Uterus (tissue), 2 donors: ENCODE measurements around the gene COL25A1.

ENCODE experiments used
- POLR2A ChIP-seq, 2 donors: fragments of 450-650 bp; IDR thresholded peaks; one replicate each; pipeline ENCODE4 v1.6.1; 2016; ENCODE audit warnings: antibody characterized with exemption in 2 of 2, mild to moderate bottlenecking in 1 of 2, moderate library complexity in 1 of 2
- TF ChIP-seq, protein P1 (sequence below), 4 experiments: fragments of 200-600 bp in 2 of 4; fragments of 450-650 bp in 2 of 4; sonication (generic) in 2 of 4; IDR thresholded peaks; one replicate each; pipeline ENCODE4 v1.5.1; 2016 to 2019; ENCODE audit warnings: antibody characterized with exemption in 4 of 4, mild to moderate bottlenecking in 2 of 4, moderate library complexity in 1 of 4

DNA sequence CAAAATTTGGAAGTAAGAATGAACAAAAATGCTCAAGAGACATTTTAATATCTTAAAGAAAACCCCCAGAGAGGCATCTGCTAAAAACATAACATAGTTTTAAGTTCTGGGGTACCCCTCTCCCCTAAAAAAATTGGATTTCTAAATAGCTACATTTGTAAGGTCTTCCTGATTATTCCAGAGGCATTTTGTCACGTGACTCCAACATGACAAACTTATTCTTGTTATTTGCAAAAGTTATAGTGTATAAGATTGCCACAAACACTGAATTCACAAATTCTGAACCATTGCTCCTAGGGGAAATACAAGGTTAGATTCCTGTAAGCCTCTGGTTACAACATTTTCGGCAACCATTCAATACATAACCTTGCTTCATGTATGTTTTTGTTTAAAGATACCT, 73.4 kb downstream of the COL25A1 start:
- no peak for TF ChIP-seq POLR2A (IDR thresholded peaks at IDR 0.05)
- TF ChIP-seq, protein P1, sequence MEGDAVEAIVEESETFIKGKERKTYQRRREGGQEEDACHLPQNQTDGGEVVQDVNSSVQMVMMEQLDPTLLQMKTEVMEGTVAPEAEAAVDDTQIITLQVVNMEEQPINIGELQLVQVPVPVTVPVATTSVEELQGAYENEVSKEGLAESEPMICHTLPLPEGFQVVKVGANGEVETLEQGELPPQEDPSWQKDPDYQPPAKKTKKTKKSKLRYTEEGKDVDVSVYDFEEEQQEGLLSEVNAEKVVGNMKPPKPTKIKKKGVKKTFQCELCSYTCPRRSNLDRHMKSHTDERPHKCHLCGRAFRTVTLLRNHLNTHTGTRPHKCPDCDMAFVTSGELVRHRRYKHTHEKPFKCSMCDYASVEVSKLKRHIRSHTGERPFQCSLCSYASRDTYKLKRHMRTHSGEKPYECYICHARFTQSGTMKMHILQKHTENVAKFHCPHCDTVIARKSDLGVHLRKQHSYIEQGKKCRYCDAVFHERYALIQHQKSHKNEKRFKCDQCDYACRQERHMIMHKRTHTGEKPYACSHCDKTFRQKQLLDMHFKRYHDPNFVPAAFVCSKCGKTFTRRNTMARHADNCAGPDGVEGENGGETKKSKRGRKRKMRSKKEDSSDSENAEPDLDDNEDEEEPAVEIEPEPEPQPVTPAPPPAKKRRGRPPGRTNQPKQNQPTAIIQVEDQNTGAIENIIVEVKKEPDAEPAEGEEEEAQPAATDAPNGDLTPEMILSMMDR (IDR thresholded peaks at IDR 0.05), result no peak
